Gastroesophageal sphincter (tissue), 3 donors: Measurements from ENCODE around the gene ASPG.

ENCODE experiments used
- EP300 ChIP-seq: sonication (generic); formaldehyde crosslinking; IDR thresholded peaks from one replicate; pipeline ENCODE4 v1.6.1; 2017; ENCODE audit warnings: antibody characterized with exemption, mild to moderate bottlenecking
- POLR2A ChIP-seq, 2 donors: fragments of 450-650 bp; IDR thresholded peaks; one replicate each; pipeline ENCODE4 v1.6.1; 2017; ENCODE audit warnings: antibody characterized with exemption in 2 of 2, mild to moderate bottlenecking in 2 of 2, moderate library complexity in 1 of 2
- POLR2AphosphoS5 ChIP-seq: sonication (generic); formaldehyde crosslinking; IDR thresholded peaks from one replicate; pipeline ENCODE4 v1.6.1; 2017; ENCODE audit warnings: antibody characterized with exemption
- TF ChIP-seq, protein P1 (sequence below), 4 experiments: fragments of 200-600 bp in 2 of 4; fragments of 450-650 bp in 2 of 4; sonication (generic) in 1 of 4; IDR thresholded peaks; one replicate each; pipeline ENCODE4 v1.5.1; 2017 to 2019; ENCODE audit warnings: antibody characterized with exemption in 4 of 4, mild to moderate bottlenecking in 2 of 4, moderate library complexity in 2 of 4

DNA sequence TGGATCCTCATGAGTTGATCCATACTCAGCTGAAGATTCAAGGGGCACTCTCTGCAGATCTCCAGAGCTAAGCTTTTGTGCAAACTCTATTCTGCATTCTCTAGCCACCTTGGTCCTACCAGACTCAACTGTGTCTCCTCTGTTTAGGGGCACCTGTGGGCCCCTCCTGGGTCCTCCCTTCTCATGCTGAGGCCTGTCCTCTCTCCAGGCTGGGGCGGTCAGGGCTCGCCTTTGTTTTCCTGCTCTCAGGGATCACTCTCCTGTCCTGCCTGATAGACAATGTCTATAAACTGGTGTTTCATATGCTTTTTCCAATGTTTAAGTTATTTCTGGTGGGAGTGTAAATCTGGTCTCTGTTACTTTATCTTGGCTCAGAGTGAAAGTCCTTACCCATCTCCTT, 41.3 kb downstream of the ASPG start:
- no peak for TF ChIP-seq POLR2A (IDR thresholded peaks at IDR 0.05)
- TF ChIP-seq, protein P1, sequence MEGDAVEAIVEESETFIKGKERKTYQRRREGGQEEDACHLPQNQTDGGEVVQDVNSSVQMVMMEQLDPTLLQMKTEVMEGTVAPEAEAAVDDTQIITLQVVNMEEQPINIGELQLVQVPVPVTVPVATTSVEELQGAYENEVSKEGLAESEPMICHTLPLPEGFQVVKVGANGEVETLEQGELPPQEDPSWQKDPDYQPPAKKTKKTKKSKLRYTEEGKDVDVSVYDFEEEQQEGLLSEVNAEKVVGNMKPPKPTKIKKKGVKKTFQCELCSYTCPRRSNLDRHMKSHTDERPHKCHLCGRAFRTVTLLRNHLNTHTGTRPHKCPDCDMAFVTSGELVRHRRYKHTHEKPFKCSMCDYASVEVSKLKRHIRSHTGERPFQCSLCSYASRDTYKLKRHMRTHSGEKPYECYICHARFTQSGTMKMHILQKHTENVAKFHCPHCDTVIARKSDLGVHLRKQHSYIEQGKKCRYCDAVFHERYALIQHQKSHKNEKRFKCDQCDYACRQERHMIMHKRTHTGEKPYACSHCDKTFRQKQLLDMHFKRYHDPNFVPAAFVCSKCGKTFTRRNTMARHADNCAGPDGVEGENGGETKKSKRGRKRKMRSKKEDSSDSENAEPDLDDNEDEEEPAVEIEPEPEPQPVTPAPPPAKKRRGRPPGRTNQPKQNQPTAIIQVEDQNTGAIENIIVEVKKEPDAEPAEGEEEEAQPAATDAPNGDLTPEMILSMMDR (IDR thresholded peaks at IDR 0.05), result no peak
- no peak for TF ChIP-seq EP300
- no peak for TF ChIP-seq POLR2AphosphoS5
